ENCODE results near the gene TFDP1. TPM values are rescaled to one million over a fixed set of nuclear protein-coding genes. Genes with fewer than 3 reads are reported as not detected.

TFDP1 gene
- total and polyA plus RNA-seq, 2 experiments from 2014 or later, result 74.8 to 122 TPM

- Histone ChIP-seq H3K9me2 (ENCODE audit: insufficient read depth) (no peaks in the 10 kb centered on the region), H3K79me2 (ENCODE audit: insufficient read depth) (peaks cover 89% of the 10 kb centered on the region), H3K9ac (no peak overlapping the region), H3K9me3 (ENCODE audit: low read depth) (no peaks in the 10 kb centered on the region), H3K4me1 (ENCODE audit: insufficient read depth) (no peaks in the 10 kb centered on the region), H3K36me3 (ENCODE audit: low read depth) (peaks cover 5% of the 10 kb centered on the region; the same call in 1 of the 2 replicates), H3K27ac (no peak overlapping the region), H3K27me3 (replicated peaks; ENCODE audit: insufficient read depth) (no peaks in the 10 kb centered on the region), H3K4me3 (no peak overlapping the region), H4K20me1 (ENCODE audit: insufficient read depth) (peaks cover 9% of the 10 kb centered on the region), H2AFZ (no peak overlapping the region), H3F3A (ENCODE audit: insufficient read depth) (peaks cover 13% of the 10 kb centered on the region), H3K4me2 (ENCODE audit: unreplicated experiment) (no peak overlapping the region)
- WGBS, 2 experiments (ENCODE audit: low coverage in 1 of 2, low lambda C conversion rate in 2 of 2, missing lambda C conversion rate in 2 of 2), result 92 to 94% methylated on average over 8 of the region's 8 CpGs
- in situ Hi-C loops (cut with MboI), result no loop called here
- DNase-seq, result no peak
- TF ChIP-seq EZH2 (IDR thresholded peaks at IDR 0.05; ENCODE audit: insufficient read depth, poor library complexity, severe bottlenecking) (no peak), EZH2phosphoT487 (IDR thresholded peaks at IDR 0.05; ENCODE audit: insufficient read depth, low read depth) (no peak)
Observed at GRCh38 chr13:113595131-113595530, 10.6 kb downstream of the TFDP1 start.

DNA sequence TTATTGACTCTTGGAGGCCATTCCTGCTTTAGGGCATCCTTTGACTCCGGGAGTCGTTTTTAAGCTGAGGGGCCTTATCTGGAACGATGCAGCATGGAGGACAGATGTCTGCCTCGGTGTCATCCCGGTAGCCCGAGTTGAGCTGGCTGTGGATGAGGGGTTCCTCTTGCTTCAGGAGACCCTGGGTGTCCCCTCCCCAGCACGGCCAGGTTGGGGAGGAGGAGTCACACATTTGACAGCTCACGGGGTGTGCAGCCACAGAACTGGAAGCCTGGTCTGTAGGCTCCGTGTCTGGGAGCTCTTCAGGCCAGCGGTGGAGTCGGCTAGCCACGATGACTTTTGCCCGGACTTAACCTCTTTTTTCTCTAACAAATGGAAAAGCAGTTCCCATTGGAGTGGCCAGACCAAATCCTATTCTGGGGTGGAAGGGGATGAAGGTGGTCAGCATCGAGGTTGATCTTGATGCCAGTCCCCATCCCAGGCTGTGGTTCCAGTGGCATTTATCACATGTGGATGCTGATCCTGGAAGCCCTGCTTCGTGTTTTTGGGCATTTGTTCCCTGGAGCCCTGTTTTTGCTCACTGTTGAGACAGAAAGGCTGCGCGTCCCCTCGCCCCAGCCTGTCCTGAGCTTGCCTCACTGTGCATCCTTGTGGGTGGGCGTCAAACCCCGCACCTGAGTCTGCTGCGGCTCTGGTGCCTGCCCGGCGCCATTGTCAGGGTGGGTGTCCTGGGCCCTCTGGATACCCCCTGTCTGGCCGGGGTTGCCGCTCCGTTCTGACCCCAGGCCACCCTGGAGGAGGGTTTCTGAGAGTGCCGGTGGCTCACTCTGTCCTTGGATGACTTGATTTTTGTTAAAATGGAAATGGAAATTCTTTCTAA, 12.0 kb downstream of the TFDP1 start:
- H3K27ac ChIP-seq, result no peak overlapping the region

DNA sequence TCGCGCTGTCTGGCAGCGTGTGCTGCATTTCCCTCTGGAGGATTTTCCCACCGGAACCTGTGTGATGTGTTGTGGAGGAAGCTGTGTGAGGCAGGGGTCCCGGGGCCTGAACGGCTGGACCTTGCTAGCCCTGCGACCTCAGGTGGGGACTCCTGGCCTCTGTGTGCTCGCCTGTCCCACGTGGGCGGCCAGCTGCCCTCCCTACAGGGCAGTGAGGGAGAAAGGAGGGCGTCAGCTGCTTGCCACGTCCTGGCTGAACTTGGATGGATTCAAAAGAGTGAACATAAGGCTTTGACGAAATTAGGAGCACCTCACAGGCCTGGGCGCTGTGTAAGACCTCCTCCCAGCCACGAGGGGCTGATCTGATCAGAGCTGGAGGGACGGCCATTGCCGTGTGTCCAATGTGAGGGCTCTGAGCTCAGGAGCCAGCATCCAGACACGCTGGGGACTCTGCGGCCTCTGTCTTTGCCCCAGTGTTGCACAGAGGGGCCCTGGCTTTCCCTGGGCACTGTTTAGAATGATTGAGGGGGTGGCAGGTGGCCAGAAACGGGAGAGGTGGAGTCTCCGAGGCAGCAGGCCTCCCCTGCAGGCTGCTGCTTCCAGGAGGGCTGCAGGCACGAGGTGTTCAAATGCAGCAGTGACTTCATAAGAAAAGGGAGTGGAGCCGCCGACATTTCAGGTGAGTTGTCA, 13.0 kb downstream of the TFDP1 start:
- in situ Hi-C loops (cut with MboI), result no loop called here
- no peak for DNase-seq
- H3K27me3 ChIP-seq (replicated peaks; ENCODE audit: insufficient read depth), result no peaks in the 10 kb centered on the region
- H2AFZ ChIP-seq, result no peak overlapping the region
- no peak overlapping the region for H3K4me3 ChIP-seq
- no peaks in the 10 kb centered on the region for H3K4me1 ChIP-seq (ENCODE audit: insufficient read depth)
- H3K9ac ChIP-seq, result no peak overlapping the region
- TF ChIP-seq EZH2phosphoT487 (IDR thresholded peaks at IDR 0.05; ENCODE audit: insufficient read depth, low read depth) (no peak), EZH2 (IDR thresholded peaks at IDR 0.05; ENCODE audit: insufficient read depth, poor library complexity, severe bottlenecking) (no peak)
- no peak overlapping the region for H3K27ac ChIP-seq
- no peaks in the 10 kb centered on the region for H3F3A ChIP-seq (ENCODE audit: insufficient read depth)
- peaks cover 100% of the 10 kb centered on the region for H3K79me2 ChIP-seq (ENCODE audit: insufficient read depth)
- 89 to 90% methylated on average over 24 of the region's 24 CpGs for WGBS, 2 experiments (ENCODE audit: low coverage in 1 of 2, low lambda C conversion rate in 2 of 2, missing lambda C conversion rate in 2 of 2)
- peaks cover 5% of the 10 kb centered on the region; the same call in 1 of the 2 replicates for H3K36me3 ChIP-seq (ENCODE audit: low read depth)
- no peak overlapping the region for H3K4me2 ChIP-seq (ENCODE audit: unreplicated experiment)
- H3K9me2 ChIP-seq (ENCODE audit: insufficient read depth), result no peaks in the 10 kb centered on the region
- no peaks in the 10 kb centered on the region for H3K9me3 ChIP-seq (ENCODE audit: low read depth)
- peaks cover 9% of the 10 kb centered on the region for H4K20me1 ChIP-seq (ENCODE audit: insufficient read depth)

More for the DNA sequence above, 12.0 kb downstream of the TFDP1 start:
- no peaks in the 10 kb centered on the region for H3K4me1 ChIP-seq (ENCODE audit: insufficient read depth)
- DNase-seq, result no peak
- 91 to 93% methylated on average over 27 of the region's 27 CpGs for WGBS, 2 experiments (ENCODE audit: low coverage in 1 of 2, low lambda C conversion rate in 2 of 2, missing lambda C conversion rate in 2 of 2)
- in situ Hi-C loops (cut with MboI), result no loop called here
- H3K9me2 ChIP-seq (ENCODE audit: insufficient read depth), result no peaks in the 10 kb centered on the region
- H3K79me2 ChIP-seq (ENCODE audit: insufficient read depth), result peaks cover 98% of the 10 kb centered on the region
- no peaks in the 10 kb centered on the region for H3K27me3 ChIP-seq (replicated peaks; ENCODE audit: insufficient read depth)
- H3K4me3 ChIP-seq, result no peak overlapping the region
- H2AFZ ChIP-seq, result no peak overlapping the region
- peaks cover 9% of the 10 kb centered on the region for H4K20me1 ChIP-seq (ENCODE audit: insufficient read depth)
- H3K36me3 ChIP-seq (ENCODE audit: low read depth), result peaks cover 5% of the 10 kb centered on the region; the same call in 1 of the 2 replicates
- H3K9ac ChIP-seq, result no peak overlapping the region
- H3K4me2 ChIP-seq (ENCODE audit: unreplicated experiment), result no peak overlapping the region
- TF ChIP-seq EZH2phosphoT487 (IDR thresholded peaks at IDR 0.05; ENCODE audit: insufficient read depth, low read depth) (no peak), EZH2 (IDR thresholded peaks at IDR 0.05; ENCODE audit: insufficient read depth, poor library complexity, severe bottlenecking) (no peak)
- H3F3A ChIP-seq (ENCODE audit: insufficient read depth), result peaks cover 6% of the 10 kb centered on the region
- H3K9me3 ChIP-seq (ENCODE audit: low read depth), result no peaks in the 10 kb centered on the region

- 94 to 98% methylated on average over 5 of the region's 5 CpGs for WGBS, 2 experiments (ENCODE audit: low coverage in 1 of 2, low lambda C conversion rate in 2 of 2, missing lambda C conversion rate in 2 of 2)
- no peak overlapping the region for H3K4me3 ChIP-seq
- no peaks in the 10 kb centered on the region for H3F3A ChIP-seq (ENCODE audit: insufficient read depth)
- H3K79me2 ChIP-seq (ENCODE audit: insufficient read depth), result peaks cover 100% of the 10 kb centered on the region
- H4K20me1 ChIP-seq (ENCODE audit: insufficient read depth), result peaks cover 9% of the 10 kb centered on the region
- no peaks in the 10 kb centered on the region for H3K4me1 ChIP-seq (ENCODE audit: insufficient read depth)
- H3K27ac ChIP-seq, result no peak overlapping the region
- peaks cover 5% of the 10 kb centered on the region; the same call in 1 of the 2 replicates for H3K36me3 ChIP-seq (ENCODE audit: low read depth)
- no peaks in the 10 kb centered on the region for H3K27me3 ChIP-seq (replicated peaks; ENCODE audit: insufficient read depth)
- H3K4me2 ChIP-seq (ENCODE audit: unreplicated experiment), result no peak overlapping the region
- TF ChIP-seq EZH2 (IDR thresholded peaks at IDR 0.05; ENCODE audit: insufficient read depth, poor library complexity, severe bottlenecking), result no peak
- TF ChIP-seq EZH2phosphoT487 (IDR thresholded peaks at IDR 0.05; ENCODE audit: insufficient read depth, low read depth), result no peak
- no peak overlapping the region for H2AFZ ChIP-seq
- in situ Hi-C loops (cut with MboI), result no loop called here
- no peak for DNase-seq
- no peaks in the 10 kb centered on the region for H3K9me3 ChIP-seq (ENCODE audit: low read depth)
- H3K9ac ChIP-seq, result no peak overlapping the region
- no peaks in the 10 kb centered on the region for H3K9me2 ChIP-seq (ENCODE audit: insufficient read depth)
Observed at GRCh38 chr13:113598081-113598410, 13.5 kb downstream of the TFDP1 start.
